Natural killer cell (primary cell): ENCODE results near the gene HS6ST3. TPM values are rescaled to one million over a fixed set of nuclear protein-coding genes. Genes with fewer than 3 reads are reported as not detected.
"Not testable (repeated sequence)": the region's sequence is repeated elsewhere in the genome, so short reads cannot be mapped to it uniquely, and the experiment has no call there.

Experiments
- ATAC-seq, 3 donors: fragments of 150-1000 bp in 2 of 3; fragments of 200-7000 bp in 1 of 3; cut with Tn5 transposase; 1 replicate in 1 of 3; 2 replicates in 2 of 3; pipeline ENCODE4 v1.10.0; 2021; ENCODE audit warnings: mild to moderate bottlenecking in 2 of 3, moderate library complexity in 2 of 3
- DNase-seq, 2 donors: peaks; one replicate each; pipeline versions ENCODE4 v3.0.0 to v3.0.0-alpha.2; 2013 to 2021; ENCODE audit warnings: mixed read lengths in 1 of 2
- H3K27ac ChIP-seq: one replicate; pipeline ENCODE4 v1.5.1; 2013; ENCODE audit warnings: mild to moderate bottlenecking, low read length
- H3K27me3 ChIP-seq: one replicate; pipeline ENCODE4 v1.6.1; 2013; ENCODE audit warnings: low read length; ENCODE audit not compliant: control insufficient read depth, insufficient read depth
- H3K36me3 ChIP-seq: one replicate; pipeline ENCODE4 v1.6.1; 2013; ENCODE audit warnings: low read length; ENCODE audit not compliant: control insufficient read depth, insufficient read depth
- H3K4me1 ChIP-seq: one replicate; pipeline ENCODE4 v1.6.1; 2013; ENCODE audit warnings: low read length; ENCODE audit not compliant: control insufficient read depth, insufficient read depth
- H3K4me3 ChIP-seq: one replicate; pipeline ENCODE4 v1.5.1; 2013; ENCODE audit warnings: low read length
- H3K9me3 ChIP-seq: one replicate; pipeline ENCODE4 v1.6.1; 2013; ENCODE audit warnings: low read length; ENCODE audit not compliant: control insufficient read depth, insufficient read depth
- H3K27ac Mint-ChIP-seq, 2 donors: one replicate each; pipeline ENCODE4 v1.8.0; 2022; ENCODE audit warnings: mild to moderate bottlenecking in 2 of 2, mixed read lengths in 2 of 2, moderate library complexity in 1 of 2
- H3K27me3 Mint-ChIP-seq, 2 donors: one replicate each; pipeline ENCODE4 v1.8.0; 2022; ENCODE audit warnings: low read depth in 2 of 2, mixed read lengths in 2 of 2
- H3K36me3 Mint-ChIP-seq: one replicate; pipeline ENCODE4 v1.8.0; 2022; ENCODE audit warnings: mixed read lengths
- H3K4me1 Mint-ChIP-seq, 2 donors: one replicate each; pipeline ENCODE4 v1.8.0; 2022; ENCODE audit warnings: mixed read lengths in 2 of 2
- H3K4me3 Mint-ChIP-seq: one replicate; pipeline ENCODE4 v1.8.0; 2022; ENCODE audit warnings: mild to moderate bottlenecking, moderate library complexity, mixed read lengths
- H3K9me3 Mint-ChIP-seq, 2 donors: one replicate each; pipeline ENCODE4 v1.8.0; 2022; ENCODE audit warnings: mixed read lengths in 2 of 2
- WGBS: methylation state at CpG from one replicate; pipeline ENCODE4 v1.1.7; 2013; ENCODE audit warnings: missing lambda C conversion rate; ENCODE audit not compliant: insufficient coverage; 5-methylcytosine and 5-hydroxymethylcytosine counted together
- intact Hi-C: fragments of 100-400 bp; cut with micrococcal nuclease; formaldehyde crosslinking; loops from one replicate; pipeline ENCODE4 v1.14.2; 2022
- total RNA-seq, 4 donors: library from RNA; stranded (reverse); fragments of 120-200 nt in 1 of 4; gene quantifications; one replicate each; pipeline versions ENCODE4 v1.2.3 to v1.2.4, GENCODE V29; 2013 to 2022
- TF ChIP-seq, protein P1 (sequence below): fragments of 200-600 bp; IDR thresholded peaks from one replicate; pipeline ENCODE4 v1.8.0; 2022; ENCODE audit warnings: antibody characterized with exemption

Gene HS6ST3
- total RNA-seq, 3 donors from 2014 or later (not counting 1 experiment from before 2014, with no cell fraction given) = not detected

DNA sequence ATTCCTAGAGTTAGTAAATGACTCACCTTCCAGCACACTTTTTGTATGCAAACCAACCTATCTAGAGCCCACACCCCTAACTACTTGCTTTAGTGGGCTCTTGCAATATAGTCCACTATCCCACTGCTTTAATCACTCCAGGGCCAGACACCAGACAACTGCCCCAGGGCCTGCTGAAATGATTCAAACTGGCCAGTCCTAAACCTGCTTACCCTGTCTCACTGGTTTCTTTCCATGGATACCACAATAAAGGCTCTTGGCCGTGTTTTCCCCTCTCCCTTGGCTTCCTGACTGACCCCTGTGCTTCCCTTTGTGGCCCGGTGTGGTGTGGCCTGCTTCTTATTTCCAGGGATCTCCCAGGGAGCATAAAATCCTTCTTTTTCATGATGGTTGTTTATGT is 14.6 kb downstream of the HS6ST3 start:
- WGBS = 59% methylated on average over 2 of the region's 2 CpGs
- H3K9me3 Mint-ChIP-seq = peaks cover 17 to 26% of the 10 kb centered on the region in 2 donors
- intact Hi-C loops = no loop called here
- no peak for ATAC-seq
- Histone ChIP-seq H3K27ac (no peak overlapping the region), H3K9me3 (peaks cover 8% of the 10 kb centered on the region), H3K4me1 (no peaks in the 10 kb centered on the region), H3K4me3 (no peak overlapping the region), H3K36me3 (no peaks in the 10 kb centered on the region), H3K27me3 (no peaks in the 10 kb centered on the region)
- no peaks in the 10 kb centered on the region for H3K27me3 Mint-ChIP-seq
- no peaks in the 10 kb centered on the region for H3K4me1 Mint-ChIP-seq
- TF ChIP-seq, protein P1, sequence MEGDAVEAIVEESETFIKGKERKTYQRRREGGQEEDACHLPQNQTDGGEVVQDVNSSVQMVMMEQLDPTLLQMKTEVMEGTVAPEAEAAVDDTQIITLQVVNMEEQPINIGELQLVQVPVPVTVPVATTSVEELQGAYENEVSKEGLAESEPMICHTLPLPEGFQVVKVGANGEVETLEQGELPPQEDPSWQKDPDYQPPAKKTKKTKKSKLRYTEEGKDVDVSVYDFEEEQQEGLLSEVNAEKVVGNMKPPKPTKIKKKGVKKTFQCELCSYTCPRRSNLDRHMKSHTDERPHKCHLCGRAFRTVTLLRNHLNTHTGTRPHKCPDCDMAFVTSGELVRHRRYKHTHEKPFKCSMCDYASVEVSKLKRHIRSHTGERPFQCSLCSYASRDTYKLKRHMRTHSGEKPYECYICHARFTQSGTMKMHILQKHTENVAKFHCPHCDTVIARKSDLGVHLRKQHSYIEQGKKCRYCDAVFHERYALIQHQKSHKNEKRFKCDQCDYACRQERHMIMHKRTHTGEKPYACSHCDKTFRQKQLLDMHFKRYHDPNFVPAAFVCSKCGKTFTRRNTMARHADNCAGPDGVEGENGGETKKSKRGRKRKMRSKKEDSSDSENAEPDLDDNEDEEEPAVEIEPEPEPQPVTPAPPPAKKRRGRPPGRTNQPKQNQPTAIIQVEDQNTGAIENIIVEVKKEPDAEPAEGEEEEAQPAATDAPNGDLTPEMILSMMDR = no peak
- H3K27ac Mint-ChIP-seq = no peak overlapping the region
- H3K4me3 Mint-ChIP-seq = no peak overlapping the region
- DNase-seq = no peak
- no peaks in the 10 kb centered on the region for H3K36me3 Mint-ChIP-seq

DNA sequence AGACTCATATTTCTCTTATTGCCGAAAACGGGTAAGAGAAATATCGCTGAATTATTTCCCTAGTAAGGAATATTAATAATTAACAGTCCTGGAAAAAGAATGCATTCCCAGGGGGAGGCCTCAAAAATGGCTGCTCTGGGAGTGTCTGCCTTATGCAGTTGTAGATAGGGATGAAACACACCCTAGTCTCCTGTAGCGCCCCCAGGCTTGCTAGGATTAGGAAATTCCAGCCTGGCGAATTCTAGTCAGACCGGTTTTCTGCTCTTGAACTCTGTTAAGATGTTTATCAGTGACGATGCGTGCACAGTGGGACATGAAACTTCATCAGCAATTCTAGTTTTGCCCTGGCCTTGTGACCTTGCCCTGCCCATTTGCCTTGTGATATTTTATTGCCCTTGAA is 18.2 kb downstream of the HS6ST3 start:
- not testable (repeated sequence) for H3K27me3 Mint-ChIP-seq

GRCh38 chr13:96109125-96109524 is 19.2 kb downstream of the HS6ST3 start:
- Histone ChIP-seq H3K4me1 (no peaks in the 10 kb centered on the region), H3K27me3 (no peaks in the 10 kb centered on the region), H3K4me3 (no peak overlapping the region), H3K27ac (no peak overlapping the region), H3K36me3 (no peaks in the 10 kb centered on the region), H3K9me3 (peaks cover 9% of the 10 kb centered on the region)
- DNase-seq (no peak), ATAC-seq (no peak)
- H3K36me3 Mint-ChIP-seq = no peaks in the 10 kb centered on the region
- 87% methylated on average over 4 of the region's 4 CpGs for WGBS
- no peak overlapping the region for H3K4me3 Mint-ChIP-seq
- TF ChIP-seq, protein P1 = no peak
- H3K4me1 Mint-ChIP-seq = no peaks in the 10 kb centered on the region
- H3K27me3 Mint-ChIP-seq = no peaks in the 10 kb centered on the region
- H3K9me3 Mint-ChIP-seq = peaks cover 18 to 28% of the 10 kb centered on the region in 2 donors
- H3K27ac Mint-ChIP-seq = no peak overlapping the region
- intact Hi-C loops = no loop called here

More for the DNA sequence above, 18.2 kb downstream of the HS6ST3 start:
- H3K36me3 Mint-ChIP-seq, H3K27ac Mint-ChIP-seq, DNase-seq, H3K4me3 ChIP-seq, H3K4me3 Mint-ChIP-seq, ATAC-seq, H3K9me3 ChIP-seq, H3K4me1 ChIP-seq, H3K4me1 Mint-ChIP-seq, H3K27ac ChIP-seq, H3K36me3 ChIP-seq, intact Hi-C loops, H3K27me3 ChIP-seq: not testable (repeated sequence)
- 95% methylated on average over 8 of the region's 8 CpGs for WGBS
- peaks cover 18 to 28% of the 10 kb centered on the region in 2 donors for H3K9me3 Mint-ChIP-seq

DNA sequence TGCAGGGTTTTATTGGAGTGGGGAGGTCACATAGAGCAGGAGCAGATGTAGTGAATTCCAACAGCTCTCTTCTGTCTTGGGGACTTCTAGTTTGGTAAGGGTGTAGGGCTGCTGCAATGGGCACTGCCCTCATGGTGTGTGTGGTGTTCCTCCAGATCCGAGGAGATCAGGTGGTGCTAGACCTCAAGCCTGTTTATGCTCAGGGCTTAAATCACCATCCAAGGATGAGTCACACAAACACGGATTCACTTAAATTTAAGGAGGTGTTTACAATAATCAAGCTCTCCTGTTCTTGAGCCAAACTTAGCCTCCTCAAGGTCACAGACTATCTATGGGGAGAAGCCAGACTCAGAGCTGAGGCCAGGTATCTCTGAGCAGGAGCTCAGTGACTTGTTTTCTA is 23.0 kb downstream of the HS6ST3 start:
- Mint-ChIP-seq H3K27me3 (no peaks in the 10 kb centered on the region), H3K4me3 (no peak overlapping the region), H3K27ac (no peak overlapping the region), H3K4me1 (no peaks in the 10 kb centered on the region), H3K36me3 (no peaks in the 10 kb centered on the region), H3K9me3 (peaks cover 11 to 13% of the 10 kb centered on the region in 2 donors)
- H3K9me3 ChIP-seq = peaks cover 7% of the 10 kb centered on the region
- no peaks in the 10 kb centered on the region for H3K36me3 ChIP-seq
- 79% methylated on average over 2 of the region's 2 CpGs for WGBS
- intact Hi-C loops = no loop called here
- no peaks in the 10 kb centered on the region for H3K27me3 ChIP-seq
- ATAC-seq (no peak), DNase-seq (no peak)
- H3K4me3 ChIP-seq = no peak overlapping the region
- no peak overlapping the region for H3K27ac ChIP-seq
- TF ChIP-seq, protein P1 = no peak
- no peaks in the 10 kb centered on the region for H3K4me1 ChIP-seq

- intact Hi-C loops, H3K36me3 ChIP-seq, ATAC-seq, H3K4me3 ChIP-seq, H3K4me1 ChIP-seq, H3K27ac ChIP-seq, DNase-seq, H3K4me3 Mint-ChIP-seq, H3K36me3 Mint-ChIP-seq, H3K27ac Mint-ChIP-seq, H3K9me3 ChIP-seq, H3K27me3 Mint-ChIP-seq, H3K9me3 Mint-ChIP-seq, H3K4me1 Mint-ChIP-seq, H3K27me3 ChIP-seq: not testable (repeated sequence)
- WGBS = 100% methylated on average over 1 of the region's 2 CpGs
These were observed 25.5 kb downstream of the HS6ST3 start for GRCh38 chr13:96115368-96115767.
